ENCODE results near the gene GTF3A.

Gene GTF3A

DNA sequence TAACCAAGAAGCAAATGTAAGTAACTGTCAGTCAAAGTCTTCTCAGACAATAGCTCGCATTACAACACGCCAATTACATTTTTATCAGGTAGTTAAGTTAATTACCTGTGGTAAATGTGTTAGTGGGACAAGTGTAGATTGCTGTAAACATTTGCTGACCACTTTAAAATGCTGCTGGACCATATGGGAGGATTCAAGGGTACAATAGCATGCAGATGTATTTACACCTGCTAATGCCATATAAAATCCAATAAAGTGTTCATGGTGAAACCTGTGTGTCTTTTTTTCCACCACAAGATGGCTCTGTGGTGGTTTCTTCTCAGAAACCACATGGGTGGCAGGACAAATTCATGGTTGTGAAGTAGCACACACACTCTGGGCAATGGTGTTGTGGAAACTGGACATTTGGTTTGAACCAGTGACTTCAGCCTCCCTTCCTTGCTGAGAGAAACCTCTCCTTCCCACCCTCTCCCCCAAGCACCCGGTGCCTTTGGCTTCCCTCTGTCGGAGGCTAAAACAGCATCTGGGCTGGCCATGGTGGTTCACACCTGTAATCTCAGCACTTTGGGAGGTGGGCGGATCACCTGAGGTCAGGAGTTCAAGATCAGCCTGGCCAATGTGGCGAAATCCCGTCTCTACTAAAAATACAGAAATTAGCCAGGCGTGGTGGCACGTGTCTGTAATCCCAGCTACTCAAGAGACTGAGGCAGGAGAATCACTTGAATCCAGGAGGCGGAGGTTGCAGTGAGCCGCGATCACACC, 18.1 kb upstream of the GTF3A start:
- DNase-seq: peak; percentile 87

DNA sequence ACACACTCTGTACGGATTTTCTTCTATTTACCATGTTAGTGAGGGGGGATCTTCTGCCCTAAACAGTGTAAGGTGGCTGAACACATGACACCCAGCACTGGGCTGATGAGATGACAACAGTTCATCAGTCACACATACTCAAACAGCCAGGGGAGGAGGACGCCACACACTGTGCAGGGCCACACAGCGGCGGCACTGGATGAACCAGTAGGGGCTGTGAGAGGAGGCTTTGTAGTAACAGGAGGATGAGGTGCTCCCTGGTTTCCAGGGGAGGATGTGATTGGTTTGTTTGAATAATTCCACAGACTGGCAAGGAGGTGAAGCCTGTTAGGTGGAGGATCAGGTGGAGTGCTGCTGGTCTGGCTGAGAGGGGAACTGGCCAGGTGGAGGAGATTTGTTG, 16.3 kb upstream of the GTF3A start:
- no peak for DNase-seq

GRCh38 chr13:27409013-27409412, 15.4 kb upstream of the GTF3A start:
- no peak for DNase-seq

GRCh38 chr13:27411341-27411740, 13.1 kb upstream of the GTF3A start:
- no peak for DNase-seq

DNA sequence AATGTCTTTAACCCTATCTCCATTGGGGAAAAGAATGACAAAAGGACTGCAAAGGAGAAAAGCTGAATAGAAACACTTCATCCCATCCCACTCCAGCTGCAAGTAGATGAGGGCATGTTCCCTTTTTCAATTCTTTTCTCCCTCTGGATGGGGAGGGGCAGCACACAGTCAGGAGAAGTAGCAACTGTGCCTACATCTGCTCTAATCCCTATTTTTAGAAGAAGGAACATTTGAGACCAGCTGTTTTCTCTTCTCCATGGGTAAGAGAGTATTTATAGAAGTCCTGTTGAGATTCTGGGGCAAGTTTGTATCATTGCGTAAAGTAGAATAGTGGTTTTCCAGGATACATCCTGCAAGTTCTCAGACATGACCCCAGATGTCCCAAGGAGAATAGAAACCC, 9.3 kb upstream of the GTF3A start:
- no peak for DNase-seq

GRCh38 chr13:27419328-27419727, 5.1 kb upstream of the GTF3A start:
- no peak for DNase-seq

DNA sequence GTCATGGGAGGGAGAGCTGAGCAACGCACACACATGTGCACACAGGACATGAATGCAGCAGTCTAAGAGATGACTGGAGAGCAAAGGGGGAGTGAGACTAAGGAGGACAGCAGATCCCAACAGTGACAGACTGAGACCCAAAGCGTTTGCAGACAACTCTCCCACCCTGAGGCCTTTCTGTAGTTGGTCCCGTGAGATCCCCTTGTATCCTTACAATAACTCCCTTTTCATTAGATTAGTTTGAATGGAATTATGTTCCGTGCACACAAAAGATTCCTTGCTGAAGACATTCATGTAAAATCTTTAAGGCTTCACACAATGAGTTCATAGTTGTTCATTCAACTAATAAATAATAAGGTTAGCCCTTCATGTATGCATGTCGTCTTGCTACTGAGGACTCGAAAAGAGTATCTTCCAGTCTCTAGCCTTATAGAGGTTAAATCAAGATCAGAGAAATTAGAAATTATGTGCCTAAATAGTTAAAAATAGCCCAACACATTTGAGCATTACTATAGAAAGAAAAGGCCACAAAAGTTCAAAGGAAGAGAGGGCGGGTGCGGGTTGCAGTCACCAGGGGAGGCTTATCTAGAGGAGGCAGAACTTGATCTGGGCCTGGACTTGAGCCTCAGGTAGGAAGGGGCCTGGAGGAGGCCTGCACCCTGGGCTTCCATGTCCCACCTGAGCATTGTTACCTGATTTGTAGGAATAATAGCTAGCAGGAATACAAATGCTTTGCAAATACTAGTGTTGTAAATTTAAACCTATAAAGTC, 3.1 kb upstream of the GTF3A start:
- DNase-seq: no peak

DNA sequence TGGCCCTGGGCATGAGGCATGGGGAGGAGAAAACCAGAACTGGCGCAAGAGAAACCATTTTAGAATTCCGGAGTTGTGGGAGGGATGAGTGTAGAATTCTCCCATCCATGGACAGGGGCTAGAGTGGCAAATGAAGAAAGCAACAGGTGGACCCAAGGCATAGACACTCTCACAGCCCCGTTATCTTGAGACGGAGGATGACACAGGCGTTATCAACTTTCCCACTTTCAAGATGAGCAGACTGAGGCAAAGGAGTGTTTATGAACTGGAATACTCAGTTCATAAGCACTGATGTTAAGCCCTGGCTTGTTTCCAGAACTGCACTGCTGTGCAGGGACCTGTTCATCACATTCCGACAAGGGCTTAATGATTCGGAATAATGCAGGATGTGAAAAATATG, 1.1 kb upstream of the GTF3A start:
- no peak for DNase-seq

- DNase-seq: no peak
Observed at GRCh38 chr13:27425158-27425917, 919 bp downstream of the GTF3A start.

DNA sequence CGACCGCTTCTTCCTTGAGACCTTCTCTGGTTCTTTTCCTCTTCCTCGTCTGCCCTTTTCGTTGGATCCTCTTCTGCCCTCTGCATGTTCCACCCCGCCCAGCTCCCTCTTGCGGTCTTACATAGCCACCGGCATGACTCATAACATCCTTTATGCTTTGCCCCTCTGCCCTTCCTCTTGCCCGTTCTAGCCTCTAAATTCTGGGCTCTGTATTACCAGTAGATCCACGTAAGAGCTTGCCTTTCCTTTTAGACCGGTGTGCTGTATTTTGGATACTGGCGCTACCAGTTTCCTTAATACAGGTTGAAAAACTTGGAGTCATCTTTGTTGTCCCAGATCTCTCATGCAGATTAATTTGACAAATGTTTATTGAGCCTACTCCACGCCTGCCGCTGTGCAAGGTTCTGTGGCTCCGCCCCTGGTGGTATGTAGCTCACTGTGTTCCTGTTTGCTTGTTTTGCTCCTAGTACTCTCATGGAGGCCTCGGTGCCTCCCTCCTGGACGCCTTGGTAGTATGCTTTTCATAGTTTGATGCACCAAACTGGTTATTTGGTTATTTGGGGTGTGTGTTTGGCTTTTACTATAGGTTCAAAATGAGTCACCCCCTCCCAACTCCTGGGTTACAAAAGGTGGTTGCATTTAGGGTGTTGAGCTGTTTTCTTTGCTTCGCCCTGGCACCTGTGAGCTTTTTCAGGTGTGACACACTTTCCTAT, 1.7 kb downstream of the GTF3A start:
- DNase-seq: peak; percentile 72

DNA sequence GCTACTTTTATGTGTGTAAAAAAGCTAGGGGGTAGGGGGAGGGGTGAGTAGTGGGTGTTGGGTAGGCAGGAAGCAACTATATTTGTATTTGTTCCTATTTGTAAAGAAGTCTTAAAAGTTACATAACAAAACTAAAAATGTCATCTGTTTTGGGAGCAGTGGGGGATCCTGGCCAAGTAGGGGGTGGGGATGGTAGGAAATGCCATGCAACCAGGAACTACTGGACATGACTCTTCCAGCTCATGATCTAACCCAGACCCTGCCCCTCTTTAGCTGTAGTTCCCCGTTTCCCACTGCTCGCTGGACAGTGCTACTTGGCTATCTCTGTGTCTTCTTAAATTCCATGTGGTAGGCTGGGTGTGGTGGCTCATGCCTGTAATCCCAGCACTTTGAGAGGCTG, 3.2 kb downstream of the GTF3A start:
- DNase-seq: no peak

- DNase-seq: no peak
Observed at GRCh38 chr13:27428160-27428559, 3.7 kb downstream of the GTF3A start.

- DNase-seq: no peak
Observed at GRCh38 chr13:27432180-27432579, 7.8 kb downstream of the GTF3A start.

DNA sequence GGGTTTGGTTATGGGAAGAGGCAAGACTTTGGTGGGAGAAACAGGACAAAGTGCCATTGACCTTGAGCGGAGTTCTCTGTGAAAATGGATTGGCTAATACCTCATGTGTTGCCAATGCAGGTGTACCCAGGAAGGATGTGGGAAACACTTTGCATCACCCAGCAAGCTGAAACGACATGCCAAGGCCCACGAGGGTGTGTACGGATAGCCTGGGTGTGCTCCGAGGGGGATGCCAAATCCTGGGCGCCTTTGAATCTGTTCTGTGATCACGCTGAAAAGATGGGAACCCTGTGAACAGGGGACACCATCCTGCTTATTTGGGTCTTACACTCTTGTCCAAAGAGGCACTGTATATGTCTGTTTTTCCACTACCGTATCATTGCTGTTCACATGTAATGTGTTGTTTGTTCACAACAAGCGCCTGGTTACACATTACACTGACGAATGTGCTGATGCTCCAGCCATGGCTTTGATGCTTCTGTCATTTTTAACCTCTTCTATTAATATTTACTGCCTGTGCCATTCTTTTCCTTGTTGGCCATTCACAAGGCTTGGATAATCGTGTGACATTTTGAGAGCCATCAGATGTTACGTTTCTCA, 8.3 kb downstream of the GTF3A start:
- no peak for DNase-seq

DNA sequence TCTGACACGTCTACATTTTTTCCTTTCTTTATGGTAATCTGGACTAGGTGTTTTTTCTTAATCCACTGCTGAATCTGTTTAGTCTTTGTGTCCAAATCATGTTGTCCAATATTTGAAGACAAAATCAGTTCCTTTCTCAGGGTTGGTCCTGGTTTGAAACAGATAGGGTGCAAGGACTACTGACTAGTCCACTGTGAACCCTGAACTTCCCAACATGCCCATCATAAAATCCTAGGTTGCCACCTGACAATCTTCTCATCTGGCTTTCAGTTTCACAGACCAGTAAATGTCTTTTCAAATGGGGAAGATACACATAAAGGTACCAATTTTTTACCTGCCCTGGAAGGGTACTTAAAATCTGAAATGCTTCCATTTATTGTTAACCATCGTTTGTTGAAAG, 12.7 kb downstream of the GTF3A start:
- no peak for DNase-seq

DNA sequence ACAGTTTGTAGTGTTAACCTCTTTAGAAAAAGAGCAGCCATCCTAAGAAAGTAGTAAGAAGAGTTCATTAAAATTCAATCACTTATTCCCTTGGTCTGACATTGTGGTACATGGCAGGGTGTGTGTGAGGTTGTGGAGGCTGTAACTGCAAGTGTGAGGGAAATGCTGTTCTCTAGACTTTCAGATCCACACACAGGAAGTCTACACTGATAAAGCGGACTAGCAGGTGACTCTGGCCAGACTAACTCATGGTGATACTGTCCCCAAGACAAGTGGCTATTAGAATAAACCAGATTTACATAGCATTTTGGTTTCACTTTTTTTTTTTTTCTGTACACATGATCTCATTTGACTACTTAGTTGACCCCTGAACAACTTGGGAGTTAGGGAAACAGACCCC, 16.0 kb downstream of the GTF3A start:
- no peak for DNase-seq

DNA sequence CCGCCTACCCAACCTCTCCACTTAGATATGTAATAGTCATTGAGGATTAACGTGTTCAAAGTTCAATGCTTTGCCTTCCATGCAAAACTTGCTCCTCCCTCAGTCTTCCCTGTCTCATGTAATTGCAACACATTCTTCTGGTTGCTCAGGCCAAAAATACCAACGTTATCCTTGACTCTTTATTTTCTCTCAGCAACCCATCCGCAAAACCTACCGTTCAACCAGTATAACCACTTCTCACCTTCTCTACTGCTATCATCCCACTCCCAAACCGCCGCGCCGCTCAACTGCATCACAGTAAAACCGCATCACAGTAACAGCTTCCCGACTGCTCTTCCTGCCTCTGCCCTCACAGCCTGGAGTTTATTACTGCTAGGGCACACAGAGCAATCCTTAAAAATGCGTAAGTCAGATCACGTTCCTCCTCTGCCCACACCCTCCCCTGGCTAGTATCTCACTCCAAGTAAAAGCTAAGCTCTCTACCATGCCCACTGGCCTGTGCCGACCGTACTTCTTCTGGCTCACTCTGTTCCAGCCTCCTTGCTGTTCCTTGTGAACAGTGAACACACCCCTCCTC, 17.7 kb downstream of the GTF3A start:
- DNase-seq: no peak

DNA sequence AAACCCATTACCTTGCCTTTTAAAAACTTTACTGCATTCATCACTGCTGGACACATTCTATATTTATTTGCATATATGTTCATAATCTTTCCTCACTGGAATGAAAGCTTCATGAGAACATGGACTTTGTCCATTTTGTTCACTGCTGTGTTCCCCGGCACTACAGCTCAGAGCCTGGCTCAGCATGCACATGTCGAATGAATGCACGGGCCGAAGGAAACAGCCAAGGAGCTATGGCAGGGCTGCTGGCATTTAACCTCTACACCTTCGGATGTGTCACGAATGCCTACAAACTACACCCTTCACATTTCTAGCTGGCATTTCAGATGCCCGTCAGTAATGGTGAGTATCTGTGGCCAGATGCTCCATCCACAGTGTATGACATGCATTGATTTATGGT, 18.4 kb downstream of the GTF3A start:
- DNase-seq: no peak

- DNase-seq: no peak
Observed at GRCh38 chr13:27446986-27447583, 22.7 kb downstream of the GTF3A start.

DNA sequence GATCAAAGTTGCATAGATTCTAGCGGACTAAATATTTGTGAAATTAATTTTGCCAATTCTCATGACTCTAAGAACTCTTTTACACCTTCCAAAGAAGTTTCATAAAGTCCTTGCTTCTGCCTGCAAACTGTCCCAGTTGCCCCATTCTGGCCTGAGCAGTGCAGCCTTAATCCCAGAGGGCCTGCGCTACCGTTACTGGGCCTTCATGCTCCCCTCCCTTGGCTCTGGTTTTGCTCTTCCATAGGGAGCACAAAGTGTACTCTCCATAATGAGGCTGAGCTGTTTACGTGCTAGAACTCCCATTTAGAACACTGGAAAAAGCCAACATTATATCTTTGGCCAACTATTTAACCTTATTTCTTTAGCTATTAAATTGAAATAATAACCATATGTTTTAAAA, 23.9 kb downstream of the GTF3A start:
- no peak for DNase-seq

DNA sequence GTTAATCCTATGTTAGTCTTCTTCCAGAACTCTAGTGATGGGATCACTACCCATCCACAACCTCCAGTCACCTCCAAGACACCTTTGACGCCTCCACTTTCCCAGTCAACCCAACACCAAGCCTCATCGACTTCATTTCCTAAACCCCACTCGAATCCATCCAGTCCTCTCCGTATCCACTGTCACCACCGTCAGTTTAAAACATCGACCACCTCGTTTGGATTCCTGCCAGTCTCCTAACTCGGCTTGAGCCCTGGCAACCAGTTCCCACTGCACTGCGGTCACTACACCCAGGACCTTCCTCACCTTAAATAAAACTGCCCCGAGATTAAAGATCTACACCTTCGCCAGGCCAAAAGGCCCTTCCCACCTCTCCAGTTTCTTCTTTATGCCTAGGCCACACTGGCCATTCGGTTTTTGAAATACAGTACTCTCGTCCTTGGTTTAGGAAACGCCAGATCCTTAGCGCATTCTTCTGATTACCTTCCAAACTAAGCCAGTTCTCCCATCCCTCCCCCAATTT, 24.7 kb downstream of the GTF3A start:
- no peak for DNase-seq

Data from COR-L47 (cell line).